Measurements from ENCODE around the gene EZH2. TPM values are rescaled to one million over a fixed set of nuclear protein-coding genes. Genes with fewer than 3 reads are reported as not detected.
A peak's percentile ranks its signal among the peaks of the same experiment; 100 is the strongest.

EZH2 gene
- total RNA-seq, 1 donor from 2014 or later: 13.8 TPM

GRCh38 chr7:148782757-148783456, 101.2 kb downstream of the EZH2 start:
- Histone ChIP-seq H3K9ac (ENCODE audit: low read length) (no peak overlapping the region), H4K20me1 (ENCODE audit: insufficient read depth, low read length) (peaks cover 5% of the 10 kb centered on the region), H3K4me2 (ENCODE audit: low read length) (peak overlapping the region; percentile 63), H3K36me3 (ENCODE audit: insufficient read depth, low read length) (peaks cover 25% of the 10 kb centered on the region), H3K27ac (ENCODE audit: low read depth, low read length) (no peak overlapping the region), H3K79me2 (ENCODE audit: insufficient read depth, low read length) (peaks cover 4% of the 10 kb centered on the region), H3K4me3 (ENCODE audit: insufficient read depth, low read depth, low read length) (no peak overlapping the region), H2AFZ (ENCODE audit: low read depth, low read length) (no peak overlapping the region), H3K27me3 (ENCODE audit: insufficient read depth, low read length) (no peaks in the 10 kb centered on the region), H3K4me1 (ENCODE audit: insufficient read depth, low read length) (no peaks in the 10 kb centered on the region), H3K9me3 (ENCODE audit: insufficient read depth, low read depth, low read length) (no peaks in the 10 kb centered on the region)
- TF ChIP-seq EZH2 (IDR thresholded peaks at IDR 0.05; ENCODE audit: insufficient read depth, low read length) (no peak), CTCF (IDR thresholded peaks at IDR 0.05; ENCODE audit: insufficient read depth, low read depth, low read length) (no peak)
- no peak overlapping the region for H3K4me3 Mint-ChIP-seq (ENCODE audit: unreplicated experiment)
- peaks cover 14% of the 10 kb centered on the region for H3K36me3 Mint-ChIP-seq (ENCODE audit: low read depth, unreplicated experiment)
- no peaks in the 10 kb centered on the region for H3K4me1 Mint-ChIP-seq (ENCODE audit: low read depth, unreplicated experiment)
- H3K27ac Mint-ChIP-seq (ENCODE audit: unreplicated experiment): no peak overlapping the region
- no peaks in the 10 kb centered on the region for H3K27me3 Mint-ChIP-seq (ENCODE audit: low read depth, unreplicated experiment)
- DNase-seq (ENCODE audit: low read depth) (no peak), FAIRE-seq (no peak)
- H3K9me3 Mint-ChIP-seq (ENCODE audit: unreplicated experiment): no peaks in the 10 kb centered on the region

- H3K4me2 ChIP-seq (ENCODE audit: low read length): no peak overlapping the region
- no peak overlapping the region for H2AFZ ChIP-seq (ENCODE audit: low read depth, low read length)
- H3K9me3 Mint-ChIP-seq (ENCODE audit: unreplicated experiment): no peaks in the 10 kb centered on the region
- H3K36me3 ChIP-seq (ENCODE audit: insufficient read depth, low read length): peaks cover 6% of the 10 kb centered on the region
- H3K27ac Mint-ChIP-seq (ENCODE audit: unreplicated experiment): peak overlapping the region; percentile 64
- H3K79me2 ChIP-seq (ENCODE audit: insufficient read depth, low read length): peaks cover 7% of the 10 kb centered on the region
- peaks cover 16% of the 10 kb centered on the region for H3K4me1 ChIP-seq (ENCODE audit: insufficient read depth, low read length)
- DNase-seq (ENCODE audit: low read depth): no peak
- no peak overlapping the region for H3K4me3 ChIP-seq (ENCODE audit: insufficient read depth, low read depth, low read length)
- no peak overlapping the region for H3K9ac ChIP-seq (ENCODE audit: low read length)
- H3K27me3 Mint-ChIP-seq (ENCODE audit: low read depth, unreplicated experiment): no peaks in the 10 kb centered on the region
- H4K20me1 ChIP-seq (ENCODE audit: insufficient read depth, low read length): peaks cover 17% of the 10 kb centered on the region
- TF ChIP-seq CTCF (IDR thresholded peaks at IDR 0.05; ENCODE audit: insufficient read depth, low read depth, low read length) (no peak), EZH2 (IDR thresholded peaks at IDR 0.05; ENCODE audit: insufficient read depth, low read length) (no peak)
- FAIRE-seq: no peak
- no peak overlapping the region for H3K4me3 Mint-ChIP-seq (ENCODE audit: unreplicated experiment)
- H3K4me1 Mint-ChIP-seq (ENCODE audit: low read depth, unreplicated experiment): peaks cover 20% of the 10 kb centered on the region
- H3K36me3 Mint-ChIP-seq (ENCODE audit: low read depth, unreplicated experiment): peaks cover 11% of the 10 kb centered on the region
- no peaks in the 10 kb centered on the region for H3K9me3 ChIP-seq (ENCODE audit: insufficient read depth, low read depth, low read length)
- H3K27ac ChIP-seq (ENCODE audit: low read depth, low read length): no peak overlapping the region
- H3K27me3 ChIP-seq (ENCODE audit: insufficient read depth, low read length): no peaks in the 10 kb centered on the region
Measured at GRCh38 chr7:148774471-148774870, 109.6 kb downstream of the EZH2 start.

GRCh38 chr7:148773334-148773733, 110.8 kb downstream of the EZH2 start:
- DNase-seq (ENCODE audit: low read depth): peak; percentile 18
- FAIRE-seq: no peak
- Mint-ChIP-seq H3K36me3 (ENCODE audit: low read depth, unreplicated experiment) (peaks cover 6% of the 10 kb centered on the region), H3K4me3 (ENCODE audit: unreplicated experiment) (peak overlapping the region; percentile 48), H3K27ac (ENCODE audit: unreplicated experiment) (peak overlapping the region; percentile 92), H3K27me3 (ENCODE audit: low read depth, unreplicated experiment) (no peaks in the 10 kb centered on the region), H3K9me3 (ENCODE audit: unreplicated experiment) (no peaks in the 10 kb centered on the region), H3K4me1 (ENCODE audit: low read depth, unreplicated experiment) (peaks cover 20% of the 10 kb centered on the region)
- H4K20me1 ChIP-seq (ENCODE audit: insufficient read depth, low read length): peaks cover 13% of the 10 kb centered on the region
- H2AFZ ChIP-seq (ENCODE audit: low read depth, low read length): no peak overlapping the region
- peak overlapping the region; percentile 83 for H3K27ac ChIP-seq (ENCODE audit: low read depth, low read length)
- H3K27me3 ChIP-seq (ENCODE audit: insufficient read depth, low read length): no peaks in the 10 kb centered on the region
- H3K4me1 ChIP-seq (ENCODE audit: insufficient read depth, low read length): peaks cover 16% of the 10 kb centered on the region
- no peak overlapping the region for H3K4me3 ChIP-seq (ENCODE audit: insufficient read depth, low read depth, low read length)
- peaks cover 3% of the 10 kb centered on the region for H3K36me3 ChIP-seq (ENCODE audit: insufficient read depth, low read length)
- peak overlapping the region; percentile 9 for H3K9ac ChIP-seq (ENCODE audit: low read length)
- H3K4me2 ChIP-seq (ENCODE audit: low read length): peak overlapping the region; percentile 60
- TF ChIP-seq EZH2 (IDR thresholded peaks at IDR 0.05; ENCODE audit: insufficient read depth, low read length) (no peak), CTCF (IDR thresholded peaks at IDR 0.05; ENCODE audit: insufficient read depth, low read depth, low read length) (no peak)
- H3K9me3 ChIP-seq (ENCODE audit: insufficient read depth, low read depth, low read length): no peaks in the 10 kb centered on the region
- H3K79me2 ChIP-seq (ENCODE audit: insufficient read depth, low read length): peaks cover 3% of the 10 kb centered on the region

Data from astrocyte (in vitro differentiated cells and primary cell).